WTC11 (cell line): ENCODE results near the gene AKAIN1. TPM values are rescaled to one million over a fixed set of nuclear protein-coding genes. Genes with fewer than 3 reads are reported as not detected.

ENCODE experiments used
- ATAC-seq: fragments of 200-7000 bp; cut with Tn5 transposase; 2 replicates; pipeline ENCODE4 v1.10.0; 2021; ENCODE audit warnings: mild to moderate bottlenecking, moderate library complexity
- CTCF ChIA-PET: fragments of 300-600 bp; sonication (Branson Sonifier 250); formaldehyde crosslinking; loops from one replicate; lab custom pipeline; 2021; ENCODE audit warnings: antibody characterized with exemption; lab: Charles Lee
- POLR2A ChIA-PET: fragments of 350-600 bp; sonication (Branson Sonifier 250); formaldehyde crosslinking; loops from one replicate; lab custom pipeline; 2021; ENCODE audit warnings: antibody characterized with exemption; lab: Charles Lee
- DNase-seq: peaks from one replicate; pipeline ENCODE4 v3.0.0; 2021; ENCODE audit warnings: low spot score
- H3K27ac Mint-ChIP-seq: 2 replicates; pipeline ENCODE4 v1.8.0; 2021; ENCODE audit warnings: mixed read lengths
- H3K27me3 Mint-ChIP-seq: 2 replicates; pipeline ENCODE4 v1.8.0; 2021; ENCODE audit warnings: low read depth, mild to moderate bottlenecking, moderate library complexity, mixed read lengths
- H3K36me3 Mint-ChIP-seq: 2 replicates; pipeline ENCODE4 v1.8.0; 2021; ENCODE audit warnings: mixed read lengths
- H3K4me1 Mint-ChIP-seq: 2 replicates; pipeline ENCODE4 v1.8.0; 2022; ENCODE audit warnings: mixed read lengths
- H3K4me3 Mint-ChIP-seq: 2 replicates; pipeline ENCODE4 v1.8.0; 2021; ENCODE audit warnings: mild to moderate bottlenecking, moderate library complexity, mixed read lengths
- H3K9me3 Mint-ChIP-seq: 2 replicates; pipeline ENCODE4 v1.8.0; 2021; ENCODE audit warnings: mixed read lengths
- ATF6 ChIP-seq: sonication (generic); formaldehyde crosslinking; IDR thresholded peaks from 2 replicates; pipeline ENCODE4 v1.8.1; 2023; ENCODE audit warnings: mild to moderate bottlenecking, missing genetic modification reagents
- CREB1 ChIP-seq: sonication (generic); formaldehyde crosslinking; IDR thresholded peaks from 2 replicates; pipeline ENCODE4 v1.8.0; 2023; ENCODE audit warnings: mild to moderate bottlenecking, missing genetic modification reagents
- E2F5 ChIP-seq: sonication (generic); formaldehyde crosslinking; IDR thresholded peaks from 2 replicates; pipeline ENCODE4 v1.8.1; 2022; ENCODE audit warnings: mild to moderate bottlenecking, moderate library complexity, missing genetic modification reagents
- ESRRA ChIP-seq: sonication (generic); formaldehyde crosslinking; IDR thresholded peaks from 2 replicates; pipeline ENCODE4 v1.8.1; 2022; ENCODE audit warnings: mild to moderate bottlenecking, missing genetic modification reagents, borderline replicate concordance
- ETV6 ChIP-seq: sonication (generic); formaldehyde crosslinking; IDR thresholded peaks from 2 replicates; pipeline ENCODE4 v1.8.1; 2022; ENCODE audit warnings: mild to moderate bottlenecking, missing genetic modification reagents
- FOXP1 ChIP-seq: sonication (generic); formaldehyde crosslinking; IDR thresholded peaks from 2 replicates; pipeline ENCODE4 v1.8.0; 2022; ENCODE audit warnings: missing genetic modification reagents, mild to moderate bottlenecking, moderate library complexity, borderline replicate concordance
- FOXP4 ChIP-seq: sonication (generic); formaldehyde crosslinking; IDR thresholded peaks from 2 replicates; pipeline ENCODE4 v1.8.0; 2022; ENCODE audit warnings: mild to moderate bottlenecking, missing genetic modification reagents
- HMGXB4 ChIP-seq: sonication (generic); formaldehyde crosslinking; IDR thresholded peaks from 2 replicates; pipeline ENCODE4 v1.8.1; 2023; ENCODE audit warnings: mild to moderate bottlenecking, moderate library complexity, missing genetic modification reagents
- IRF1 ChIP-seq: sonication (generic); formaldehyde crosslinking; IDR thresholded peaks from 2 replicates; pipeline ENCODE4 v1.8.0; 2023; ENCODE audit warnings: missing genetic modification reagents
- MAX ChIP-seq: sonication (generic); formaldehyde crosslinking; IDR thresholded peaks from 2 replicates; pipeline ENCODE4 v1.8.0; 2022; ENCODE audit warnings: mild to moderate bottlenecking, missing genetic modification reagents
- NR1H2 ChIP-seq: sonication (generic); formaldehyde crosslinking; IDR thresholded peaks from 2 replicates; pipeline ENCODE4 v1.9.0; 2021; ENCODE audit warnings: mild to moderate bottlenecking, moderate library complexity, missing genetic modification reagents
- NR2C2 ChIP-seq: sonication (generic); formaldehyde crosslinking; IDR thresholded peaks from 2 replicates; pipeline ENCODE4 v1.8.0; 2022; ENCODE audit warnings: mild to moderate bottlenecking, missing genetic modification reagents
- NR3C1 ChIP-seq: sonication (generic); formaldehyde crosslinking; conservative IDR thresholded peaks from 2 replicates; pipeline ENCODE4 v1.8.1; 2023; ENCODE audit warnings: low read depth, mild to moderate bottlenecking, missing genetic modification reagents
- PRDM15 ChIP-seq: sonication (generic); formaldehyde crosslinking; IDR thresholded peaks from 2 replicates; pipeline ENCODE4 v1.8.0; 2022; ENCODE audit warnings: missing genetic modification reagents
- TEAD1 ChIP-seq: sonication (generic); formaldehyde crosslinking; IDR thresholded peaks from 2 replicates; pipeline ENCODE4 v1.8.0; 2022; ENCODE audit warnings: mild to moderate bottlenecking, missing genetic modification reagents
- TEAD4 ChIP-seq: sonication (generic); formaldehyde crosslinking; IDR thresholded peaks from 2 replicates; pipeline ENCODE4 v1.8.0; 2022; ENCODE audit warnings: mild to moderate bottlenecking, missing genetic modification reagents
- ZBTB21 ChIP-seq: sonication (generic); formaldehyde crosslinking; IDR thresholded peaks from 2 replicates; pipeline ENCODE4 v1.8.1; 2023; ENCODE audit warnings: mild to moderate bottlenecking, missing genetic modification reagents, borderline replicate concordance
- ZNF121 ChIP-seq: sonication (generic); formaldehyde crosslinking; IDR thresholded peaks from 2 replicates; pipeline ENCODE4 v1.8.0; 2023; ENCODE audit warnings: missing genetic modification reagents
- ZNF263 ChIP-seq: sonication (generic); formaldehyde crosslinking; IDR thresholded peaks from 2 replicates; pipeline ENCODE4 v1.8.1; 2022; ENCODE audit warnings: low read depth, mild to moderate bottlenecking, moderate library complexity, missing genetic modification reagents
- ZNF281 ChIP-seq: sonication (generic); formaldehyde crosslinking; IDR thresholded peaks from 2 replicates; pipeline ENCODE4 v1.8.0; 2023; ENCODE audit warnings: mild to moderate bottlenecking, missing genetic modification reagents
- total RNA-seq: library from RNA; stranded (reverse); gene quantifications from 3 replicates; pipeline ENCODE4 v1.2.3, GENCODE V29; 2021

The AKAIN1 gene
- total RNA-seq, 1 experiment from 2014 or later = not detected

GRCh38 chr18:5196253-5197031 lies 615 bp downstream of the AKAIN1 start (continued):
- TF ChIP-seq ZBTB21 (CRISPR knock-in tag) = no peak
- TF ChIP-seq NR2C2 = no peak
- TF ChIP-seq ZNF121 (CRISPR knock-in tag) = no peak
- no peak for TF ChIP-seq TEAD1 (CRISPR knock-in tag)
- no peak for TF ChIP-seq ATF6 (CRISPR knock-in tag)
- no peak for TF ChIP-seq CREB1 (CRISPR knock-in tag)
- TF ChIP-seq ZNF263 (CRISPR knock-in tag) = no peak
- TF ChIP-seq TEAD4 = no peak
- no peak for TF ChIP-seq MAX (CRISPR knock-in tag)

- CTCF ChIA-PET = no interaction called here
These were observed 1.4 kb downstream of the AKAIN1 start for GRCh38 chr18:5195656-5196055.

More at GRCh38 chr18:5195656-5196055, 1.4 kb downstream of the AKAIN1 start:
- POLR2A ChIA-PET = no interaction called here
- Mint-ChIP-seq H3K9me3 (no peaks in the 10 kb centered on the region), H3K4me1 (peaks cover 12% of the 10 kb centered on the region), H3K27me3 (peaks cover 83% of the 10 kb centered on the region)
- DNase-seq (no peak), ATAC-seq (no peak)
- no peak for TF ChIP-seq NR3C1 (CRISPR knock-in tag)
- TF ChIP-seq E2F5 (CRISPR knock-in tag) = no peak
- no peak for TF ChIP-seq IRF1 (CRISPR knock-in tag)
- TF ChIP-seq PRDM15 (CRISPR knock-in tag) = no peak
- no peak for TF ChIP-seq ZNF281 (CRISPR knock-in tag)
- TF ChIP-seq NR1H2 (CRISPR knock-in tag) = no peak
- no peak for TF ChIP-seq HMGXB4 (CRISPR knock-in tag)
- no peak for TF ChIP-seq FOXP1 (CRISPR knock-in tag)
- no peak for TF ChIP-seq ETV6 (CRISPR knock-in tag)
- no peak for TF ChIP-seq ESRRA (CRISPR knock-in tag)
- TF ChIP-seq FOXP4 = no peak
- TF ChIP-seq, all 79 proteins: peak for 0
- no peak overlapping the region for H3K27ac Mint-ChIP-seq
- H3K4me3 Mint-ChIP-seq = peak overlapping the region; percentile 80
- H3K36me3 Mint-ChIP-seq = no peaks in the 10 kb centered on the region
